Stimulated activated naive CD8-positive, alpha-beta T cell treated with anti-CD3 and anti-CD28 coated beads, Interleukin-15, Interleukin-2, amounts not matched to agents 100 ng/mL and 50 ng/mL, for 24 hours (primary cell): ENCODE measurements around the gene TMEM154.
"Not testable (repeated sequence)": the region's sequence is repeated elsewhere in the genome, so short reads cannot be mapped to it uniquely, and the experiment has no call there.

Experiments
- H3K27ac Mint-ChIP-seq: one replicate; pipeline ENCODE4 v1.8.0; 2021; ENCODE audit warnings: mild to moderate bottlenecking, mixed read lengths
- H3K27me3 Mint-ChIP-seq: one replicate; pipeline ENCODE4 v1.8.0; 2021; ENCODE audit warnings: mixed read lengths
- H3K36me3 Mint-ChIP-seq: one replicate; pipeline ENCODE4 v1.8.0; 2021; ENCODE audit warnings: low read depth, mixed read lengths
- H3K4me1 Mint-ChIP-seq: one replicate; pipeline ENCODE4 v1.8.0; 2021; ENCODE audit warnings: low read depth, mixed read lengths
- H3K4me3 Mint-ChIP-seq: one replicate; pipeline ENCODE4 v1.8.0; 2021; ENCODE audit warnings: mild to moderate bottlenecking, mixed read lengths
- H3K9me3 Mint-ChIP-seq: one replicate; pipeline ENCODE4 v1.8.0; 2021; ENCODE audit warnings: mixed read lengths

TMEM154 gene

DNA sequence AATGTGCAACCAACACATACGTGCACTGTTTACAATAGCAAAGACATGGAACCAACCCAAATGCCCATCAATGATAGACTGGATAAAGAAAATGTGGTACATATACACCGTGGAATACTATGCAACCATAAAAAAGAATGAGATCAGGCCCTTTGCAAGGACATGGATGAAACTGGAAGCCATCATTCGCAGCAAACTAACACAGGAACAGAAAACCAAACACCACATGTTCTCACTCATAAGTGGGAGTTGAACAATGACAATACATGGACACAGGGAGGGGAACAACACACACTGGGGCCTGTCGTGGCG, 15.8 kb downstream of the TMEM154 start:
- not testable (repeated sequence) for H3K4me3 Mint-ChIP-seq, H3K27me3 Mint-ChIP-seq, H3K36me3 Mint-ChIP-seq, H3K9me3 Mint-ChIP-seq
- H3K4me1 Mint-ChIP-seq = peaks cover 42% of the 10 kb centered on the region
- peak overlapping the region; percentile 39 for H3K27ac Mint-ChIP-seq

GRCh38 chr4:152663203-152664066, 16.4 kb downstream of the TMEM154 start:
- no peaks in the 10 kb centered on the region for H3K27me3 Mint-ChIP-seq
- peaks cover 42% of the 10 kb centered on the region for H3K4me1 Mint-ChIP-seq
- peaks cover 10% of the 10 kb centered on the region for H3K9me3 Mint-ChIP-seq
- H3K27ac Mint-ChIP-seq = peak overlapping the region; percentile 54
- H3K4me3 Mint-ChIP-seq = no peak overlapping the region
- peaks cover 9% of the 10 kb centered on the region for H3K36me3 Mint-ChIP-seq

- Mint-ChIP-seq H3K4me1 (peaks cover 36% of the 10 kb centered on the region), H3K36me3 (peaks cover 22% of the 10 kb centered on the region), H3K4me3 (no peak overlapping the region), H3K27ac (peak overlapping the region; percentile 53), H3K9me3 (peaks cover 22% of the 10 kb centered on the region), H3K27me3 (no peaks in the 10 kb centered on the region)
Observed at GRCh38 chr4:152661649-152662048, 18.1 kb downstream of the TMEM154 start.

- H3K4me3 Mint-ChIP-seq = no peak overlapping the region
- H3K27ac Mint-ChIP-seq = no peak overlapping the region
- H3K4me1 Mint-ChIP-seq = peaks cover 36% of the 10 kb centered on the region
- H3K36me3 Mint-ChIP-seq = peaks cover 22% of the 10 kb centered on the region
- H3K9me3 Mint-ChIP-seq = peaks cover 22% of the 10 kb centered on the region
- no peaks in the 10 kb centered on the region for H3K27me3 Mint-ChIP-seq
Observed at GRCh38 chr4:152660526-152660925, 19.3 kb downstream of the TMEM154 start.

GRCh38 chr4:152659806-152660205, 20.0 kb downstream of the TMEM154 start:
- Mint-ChIP-seq H3K4me3 (no peak overlapping the region), H3K4me1 (peaks cover 31% of the 10 kb centered on the region), H3K27me3 (no peaks in the 10 kb centered on the region), H3K27ac (no peak overlapping the region), H3K9me3 (peaks cover 22% of the 10 kb centered on the region), H3K36me3 (peaks cover 22% of the 10 kb centered on the region)

DNA sequence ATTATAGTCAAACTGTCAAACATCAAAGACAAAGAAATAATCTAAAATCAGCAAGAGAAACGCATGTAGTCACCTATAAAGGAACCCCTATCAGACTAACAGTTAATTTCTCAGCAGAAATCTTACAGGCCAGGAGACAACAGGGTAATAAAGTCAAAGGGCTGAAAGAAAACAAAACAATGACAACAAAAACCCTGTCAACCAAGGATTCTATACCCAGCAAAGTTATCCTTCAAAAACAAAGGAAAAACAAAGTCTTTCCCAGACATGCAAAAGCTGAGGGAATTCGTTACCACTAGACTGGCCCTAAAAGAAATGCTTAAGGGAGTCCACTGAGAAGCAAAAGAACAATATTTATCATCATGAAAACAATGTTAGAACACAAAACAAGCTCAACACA, 22.1 kb downstream of the TMEM154 start:
- no peak overlapping the region for H3K4me3 Mint-ChIP-seq
- peaks cover 14% of the 10 kb centered on the region for H3K4me1 Mint-ChIP-seq
- peaks cover 22% of the 10 kb centered on the region for H3K9me3 Mint-ChIP-seq
- H3K27me3 Mint-ChIP-seq = no peaks in the 10 kb centered on the region
- peaks cover 26% of the 10 kb centered on the region for H3K36me3 Mint-ChIP-seq
- no peak overlapping the region for H3K27ac Mint-ChIP-seq

DNA sequence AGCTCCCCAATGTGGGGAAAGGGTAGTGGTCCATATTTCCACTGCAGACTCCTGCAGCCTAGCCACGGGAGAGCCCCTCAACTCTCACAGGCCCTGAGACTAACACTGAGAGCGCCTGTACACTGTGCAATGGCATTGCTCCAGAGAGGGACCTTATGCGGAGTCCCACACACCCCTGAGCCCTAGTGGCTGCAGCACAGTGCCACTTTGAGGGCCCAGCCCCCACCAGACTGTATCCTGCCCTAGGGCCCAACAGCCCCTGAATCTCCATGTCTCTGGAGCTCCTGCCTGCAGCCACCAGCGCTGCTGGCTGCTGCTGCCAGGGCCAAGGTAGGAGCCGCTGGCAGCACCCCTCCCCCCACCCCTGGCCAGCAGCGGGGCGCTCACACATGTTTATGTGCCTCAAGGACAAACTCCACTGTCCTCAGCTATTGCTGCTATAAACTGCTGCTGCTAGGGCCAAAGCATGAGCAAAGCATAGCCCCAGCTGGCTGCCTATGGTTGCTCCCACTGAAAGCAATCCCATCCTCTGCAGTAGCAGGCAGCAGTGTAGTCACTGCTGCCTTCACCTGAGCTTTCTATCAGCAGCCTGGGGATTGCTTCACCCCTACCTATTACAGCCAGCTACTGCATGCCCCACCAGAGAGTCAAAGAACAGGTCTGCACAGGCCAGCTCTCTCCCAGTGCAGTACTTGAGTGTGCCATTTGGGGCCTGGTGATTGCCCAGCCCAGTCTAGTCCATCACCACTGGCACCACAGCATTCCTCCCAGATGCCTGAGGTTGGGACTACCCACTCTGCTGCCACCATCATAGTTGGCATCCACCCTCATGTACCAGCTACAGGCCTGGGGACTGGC, 24.3 kb downstream of the TMEM154 start:
- peaks cover 43% of the 10 kb centered on the region for H3K36me3 Mint-ChIP-seq
- H3K9me3 Mint-ChIP-seq = peaks cover 22% of the 10 kb centered on the region
- H3K27ac Mint-ChIP-seq = no peak overlapping the region
- H3K4me1 Mint-ChIP-seq = no peaks in the 10 kb centered on the region
- H3K27me3 Mint-ChIP-seq = no peaks in the 10 kb centered on the region
- H3K4me3 Mint-ChIP-seq = no peak overlapping the region

DNA sequence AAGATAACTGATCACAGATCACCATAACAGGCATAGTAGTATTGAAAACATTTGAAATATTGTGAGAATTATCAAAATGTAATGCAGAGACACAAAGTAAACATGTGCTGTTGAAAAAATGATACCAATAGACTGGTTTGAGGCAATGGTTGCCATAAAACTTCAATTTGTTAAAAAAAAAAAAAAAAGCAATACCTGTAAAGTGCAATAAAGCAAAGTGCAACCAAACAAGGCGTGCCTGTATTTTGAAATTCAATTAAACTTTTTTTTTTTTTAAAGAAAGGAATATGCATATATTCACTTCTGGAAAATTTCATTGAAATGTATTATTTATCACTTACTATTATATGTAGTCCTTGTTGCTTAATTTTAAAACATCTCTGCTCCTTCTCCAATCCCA, 27.7 kb downstream of the TMEM154 start:
- no peak overlapping the region for H3K4me3 Mint-ChIP-seq
- peaks cover 38% of the 10 kb centered on the region for H3K36me3 Mint-ChIP-seq
- no peaks in the 10 kb centered on the region for H3K27me3 Mint-ChIP-seq
- H3K4me1 Mint-ChIP-seq = no peaks in the 10 kb centered on the region
- H3K27ac Mint-ChIP-seq = no peak overlapping the region
- H3K9me3 Mint-ChIP-seq = peaks cover 4% of the 10 kb centered on the region

DNA sequence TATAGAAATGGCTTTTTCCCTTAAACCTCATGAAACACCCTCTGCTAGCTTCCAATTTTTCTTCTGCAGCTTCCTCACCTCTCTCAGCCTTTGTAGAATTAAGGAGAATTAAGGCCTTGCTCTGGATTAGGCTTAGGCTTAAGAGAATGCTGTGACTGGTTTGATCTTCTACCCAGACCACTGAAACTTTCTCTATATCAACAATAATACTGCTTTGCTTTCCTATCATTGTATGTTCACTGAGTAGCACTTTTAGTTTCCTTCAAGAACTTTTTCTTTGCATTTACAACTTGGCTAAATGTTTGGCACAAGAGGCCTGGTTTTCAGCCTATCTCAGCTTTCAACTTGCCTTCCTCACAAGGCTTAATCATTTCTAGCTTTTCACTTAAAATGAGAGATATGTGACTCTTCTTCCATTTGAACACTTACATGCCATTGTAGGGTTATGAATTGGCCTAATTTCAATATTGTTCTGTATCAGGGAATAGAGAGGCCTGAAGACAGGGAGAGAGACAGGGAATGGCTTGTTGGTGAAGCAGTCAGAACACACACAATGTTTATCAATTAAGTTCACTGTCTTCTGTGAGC, 28.2 kb downstream of the TMEM154 start:
- Mint-ChIP-seq H3K4me3 (no peak overlapping the region), H3K36me3 (peaks cover 33% of the 10 kb centered on the region), H3K4me1 (no peaks in the 10 kb centered on the region), H3K27me3 (no peaks in the 10 kb centered on the region), H3K9me3 (no peaks in the 10 kb centered on the region), H3K27ac (no peak overlapping the region)

DNA sequence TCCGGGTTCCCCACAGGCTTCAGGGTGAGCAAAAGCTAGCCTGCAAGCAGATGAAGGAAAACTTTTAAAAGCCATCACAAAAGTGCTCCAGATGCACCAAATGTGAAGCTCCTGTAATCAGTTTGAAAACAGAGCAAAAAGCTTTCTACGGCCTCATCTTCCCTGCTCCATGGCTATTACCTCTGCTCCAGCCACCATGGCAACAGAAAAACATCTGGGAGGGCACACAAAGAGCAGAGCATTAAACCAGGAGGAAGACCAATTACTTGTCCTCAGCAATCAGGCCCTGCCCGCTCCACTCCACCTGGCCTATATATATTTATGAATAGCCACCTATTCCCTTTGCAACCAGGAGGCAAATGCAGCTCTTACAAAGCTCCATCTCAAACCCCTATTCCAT, 33.6 kb downstream of the TMEM154 start:
- H3K27me3 Mint-ChIP-seq = no peaks in the 10 kb centered on the region
- H3K9me3 Mint-ChIP-seq = no peaks in the 10 kb centered on the region
- peaks cover 17% of the 10 kb centered on the region for H3K36me3 Mint-ChIP-seq
- H3K4me1 Mint-ChIP-seq = peaks cover 23% of the 10 kb centered on the region
- no peak overlapping the region for H3K27ac Mint-ChIP-seq
- no peak overlapping the region for H3K4me3 Mint-ChIP-seq

DNA sequence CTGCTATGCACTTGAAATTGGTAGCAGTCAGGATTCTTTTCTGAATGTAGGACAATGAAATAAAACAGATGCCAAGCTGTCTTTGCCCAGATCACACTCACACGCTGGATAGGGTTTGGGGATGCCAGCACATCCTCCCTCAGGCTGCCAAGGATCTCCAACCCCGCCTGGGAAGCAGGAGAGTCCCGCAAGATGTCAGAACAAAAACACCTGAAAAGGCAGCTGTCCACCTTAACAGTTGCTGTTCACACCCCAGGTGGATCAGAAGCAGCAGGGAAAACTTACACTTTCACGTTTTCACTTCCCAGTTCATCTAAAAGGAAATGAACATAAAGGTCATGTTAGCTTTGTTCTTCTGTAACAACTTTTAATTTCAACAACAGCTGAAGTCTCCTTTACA, 35.7 kb downstream of the TMEM154 start:
- Mint-ChIP-seq H3K9me3 (no peaks in the 10 kb centered on the region), H3K4me1 (peaks cover 23% of the 10 kb centered on the region), H3K36me3 (peaks cover 8% of the 10 kb centered on the region), H3K27ac (peak overlapping the region; percentile 63), H3K27me3 (no peaks in the 10 kb centered on the region), H3K4me3 (no peak overlapping the region)

DNA sequence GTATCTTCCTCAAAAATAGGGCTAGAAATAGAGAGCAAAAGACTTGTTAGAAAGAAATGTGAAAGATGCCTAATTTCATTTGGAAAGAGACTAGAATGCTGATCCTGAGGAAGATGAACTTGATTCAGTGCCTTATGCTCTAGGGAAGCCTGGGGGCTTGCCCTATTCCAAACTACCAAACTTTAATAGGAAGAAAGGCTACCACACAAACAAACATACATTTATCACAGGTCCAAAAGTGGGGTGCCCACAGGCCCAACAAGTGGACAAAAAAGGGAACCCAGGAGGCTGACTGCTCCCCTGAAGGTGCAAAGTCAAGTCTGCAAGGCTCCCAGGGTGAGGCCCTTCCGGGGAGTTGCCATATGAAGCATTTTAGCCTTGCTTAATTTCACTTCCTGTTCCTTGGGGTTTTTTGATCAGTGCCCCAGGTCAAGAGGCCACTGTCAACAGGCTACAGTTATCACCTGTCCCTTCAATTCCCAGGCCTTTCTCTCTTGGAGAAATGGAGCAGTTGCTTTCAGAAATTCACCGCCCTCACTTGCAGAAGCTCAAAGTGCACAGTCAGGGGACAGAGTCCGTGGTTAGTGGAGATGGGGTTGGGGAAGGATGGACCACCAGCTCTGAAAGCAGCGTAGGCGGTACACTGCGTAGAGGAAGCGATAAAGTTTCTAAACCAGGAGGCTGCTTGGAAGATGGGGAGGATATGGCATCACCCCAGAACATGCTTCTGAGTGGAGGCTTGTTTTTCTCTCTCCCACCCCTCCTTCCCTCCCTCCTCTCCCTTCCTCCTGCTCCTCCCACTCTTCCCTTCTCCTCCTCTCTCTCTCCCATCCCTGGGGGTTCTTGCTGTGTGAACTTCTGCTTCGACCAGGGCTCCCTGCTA, 36.4 kb downstream of the TMEM154 start:
- Mint-ChIP-seq H3K4me3 (no peak overlapping the region), H3K27ac (peak overlapping the region; percentile 72), H3K9me3 (no peaks in the 10 kb centered on the region), H3K4me1 (peaks cover 23% of the 10 kb centered on the region), H3K27me3 (no peaks in the 10 kb centered on the region), H3K36me3 (peaks cover 8% of the 10 kb centered on the region)

DNA sequence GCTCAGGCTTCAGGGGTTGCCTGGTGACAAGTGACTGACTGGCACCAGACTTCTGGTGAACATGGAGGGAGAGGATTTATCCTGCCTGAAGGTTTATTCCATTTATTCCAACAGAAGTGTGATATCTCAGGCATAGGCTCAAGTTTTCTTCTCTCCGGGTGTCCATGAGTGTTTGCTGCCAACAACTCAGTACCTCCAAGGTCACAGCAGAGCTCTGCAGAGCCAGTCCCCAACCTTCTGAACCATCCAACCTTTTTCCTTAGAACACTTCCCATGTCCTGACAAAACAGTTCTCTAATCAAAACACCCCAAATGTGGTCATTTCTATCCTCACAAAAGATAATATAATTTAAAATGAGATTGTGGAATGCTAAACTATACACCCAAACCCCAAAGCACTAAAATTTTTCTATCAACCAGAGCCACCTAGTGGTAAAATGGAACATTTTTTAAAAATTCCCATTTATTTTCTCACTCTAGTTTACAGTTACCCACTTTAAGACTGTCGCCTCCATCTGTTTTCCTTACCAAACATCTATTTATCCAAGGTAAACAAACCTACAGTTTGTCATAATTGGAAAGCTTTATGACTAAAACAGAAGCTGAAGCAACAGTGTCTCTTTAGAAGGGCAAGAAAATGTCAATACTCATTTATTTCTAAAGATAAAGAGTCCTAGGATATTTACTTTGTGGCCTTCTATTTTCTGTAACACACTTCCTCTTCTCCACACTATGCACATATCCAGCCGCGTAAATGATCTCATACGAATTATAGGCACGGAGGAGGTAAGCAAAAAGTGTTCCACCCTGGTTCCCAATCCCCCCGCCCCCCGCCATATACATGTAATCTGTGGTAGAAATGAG, 39.5 kb downstream of the TMEM154 start:
- Mint-ChIP-seq H3K27ac (no peak overlapping the region), H3K9me3 (no peaks in the 10 kb centered on the region), H3K36me3 (peaks cover 17% of the 10 kb centered on the region), H3K4me1 (peaks cover 42% of the 10 kb centered on the region), H3K4me3 (no peak overlapping the region), H3K27me3 (no peaks in the 10 kb centered on the region)

DNA sequence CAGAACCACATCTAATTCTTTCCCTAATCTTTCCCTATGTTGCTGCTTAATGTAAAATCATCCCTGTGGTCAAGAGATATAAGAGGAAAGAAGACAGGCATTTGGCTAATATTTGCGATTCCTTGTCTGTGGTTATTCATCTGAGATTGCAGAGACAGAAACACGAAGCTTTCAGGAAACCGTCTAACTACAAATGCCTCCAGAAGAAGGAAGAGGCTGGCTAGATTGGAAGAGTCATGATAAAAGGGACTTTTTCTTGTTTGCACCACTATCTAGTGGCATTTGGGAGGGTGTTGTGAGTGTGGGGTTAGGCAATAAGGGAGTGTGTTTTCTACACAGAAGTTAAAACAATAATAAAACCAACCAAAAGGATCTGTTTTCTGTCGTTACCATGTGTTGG, 43.9 kb downstream of the TMEM154 start:
- peak overlapping the region; percentile 23 for H3K27ac Mint-ChIP-seq
- H3K36me3 Mint-ChIP-seq = peaks cover 28% of the 10 kb centered on the region
- no peaks in the 10 kb centered on the region for H3K27me3 Mint-ChIP-seq
- H3K9me3 Mint-ChIP-seq = no peaks in the 10 kb centered on the region
- H3K4me3 Mint-ChIP-seq = no peak overlapping the region
- peaks cover 18% of the 10 kb centered on the region for H3K4me1 Mint-ChIP-seq
